ENCODE results near the gene SH3GL1. TPM values are rescaled to one million over a fixed set of nuclear protein-coding genes. Genes with fewer than 3 reads are reported as not detected.

Gene SH3GL1
- total and polyA plus RNA-seq, 2 experiments from 2014 or later, result 73.1 to 89.5 TPM

DNA sequence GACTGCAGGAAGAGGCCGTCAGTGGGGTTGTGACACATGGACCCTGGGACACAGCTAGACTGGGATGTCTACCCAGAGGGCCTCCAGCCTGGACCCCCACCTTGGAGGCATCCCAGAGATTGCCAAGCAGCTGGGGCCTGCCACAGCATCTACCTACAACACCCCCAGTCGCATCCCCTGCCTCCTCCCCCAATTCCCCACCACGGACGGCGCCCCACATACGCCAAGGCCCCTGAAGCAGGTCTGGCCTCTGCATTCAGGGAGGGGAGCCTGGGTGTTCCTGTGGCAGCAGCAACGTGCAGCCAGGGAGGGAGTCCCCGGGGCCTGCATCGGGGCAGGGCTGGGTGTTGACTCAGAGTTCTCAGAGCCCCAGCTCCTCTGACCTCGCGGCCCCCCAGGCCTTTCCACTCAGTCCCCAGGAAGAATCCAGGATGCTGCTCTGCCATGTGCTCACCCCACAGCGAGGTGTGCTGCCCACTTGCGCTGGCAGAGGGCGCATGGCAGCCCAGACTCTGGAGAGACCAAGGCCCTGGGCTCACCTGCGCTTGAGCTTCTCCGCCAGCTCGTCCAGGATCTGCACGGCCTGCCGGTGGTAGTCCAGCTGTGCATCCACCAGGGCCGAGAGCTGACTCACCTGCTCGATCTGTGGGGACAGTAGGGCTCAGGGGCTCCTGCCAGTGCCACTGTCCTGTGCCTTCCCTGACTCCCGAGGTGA lies 37.4 kb downstream of the SH3GL1 start:
- ATAC-seq, result peak; percentile 34
- Mint-ChIP-seq H3K4me3 (no peak overlapping the region), H3K27me3 (ENCODE audit: insufficient read depth, low read depth, poor library complexity) (peaks cover 28% of the 10 kb centered on the region), H3K9me3 (no peaks in the 10 kb centered on the region), H3K27ac (no peak overlapping the region), H3K36me3 (ENCODE audit: low read depth) (peaks cover 20% of the 10 kb centered on the region), H3K4me1 (peaks cover 10% of the 10 kb centered on the region)
- Histone ChIP-seq H3K79me2 (replicated peaks; ENCODE audit: insufficient read depth) (peaks cover 3% of the 10 kb centered on the region; the same call in 1 of the 2 replicates), H3K4me2 (no peak overlapping the region), H3K4me3 (no peak overlapping the region), H4K20me1 (replicated peaks; ENCODE audit: insufficient read depth) (no peaks in the 10 kb centered on the region; the same call in 1 of the 2 replicates), H3K27ac (ENCODE audit: low read depth) (no peak overlapping the region), H3K9me2 (ENCODE audit: insufficient read depth) (no peaks in the 10 kb centered on the region), H2AFZ (no peak overlapping the region), H3K4me1 (ENCODE audit: insufficient read depth) (no peaks in the 10 kb centered on the region; the same call in 1 of the 2 replicates), H3K27me3 (ENCODE audit: insufficient read depth) (no peaks in the 10 kb centered on the region), H3K36me3 (ENCODE audit: insufficient read depth) (no peaks in the 10 kb centered on the region), H3F3A (replicated peaks; ENCODE audit: low read depth) (peaks cover 26% of the 10 kb centered on the region)
- peak; percentile 59 for DNase-seq (ENCODE audit: low spot score)
- TF ChIP-seq, protein P1, sequence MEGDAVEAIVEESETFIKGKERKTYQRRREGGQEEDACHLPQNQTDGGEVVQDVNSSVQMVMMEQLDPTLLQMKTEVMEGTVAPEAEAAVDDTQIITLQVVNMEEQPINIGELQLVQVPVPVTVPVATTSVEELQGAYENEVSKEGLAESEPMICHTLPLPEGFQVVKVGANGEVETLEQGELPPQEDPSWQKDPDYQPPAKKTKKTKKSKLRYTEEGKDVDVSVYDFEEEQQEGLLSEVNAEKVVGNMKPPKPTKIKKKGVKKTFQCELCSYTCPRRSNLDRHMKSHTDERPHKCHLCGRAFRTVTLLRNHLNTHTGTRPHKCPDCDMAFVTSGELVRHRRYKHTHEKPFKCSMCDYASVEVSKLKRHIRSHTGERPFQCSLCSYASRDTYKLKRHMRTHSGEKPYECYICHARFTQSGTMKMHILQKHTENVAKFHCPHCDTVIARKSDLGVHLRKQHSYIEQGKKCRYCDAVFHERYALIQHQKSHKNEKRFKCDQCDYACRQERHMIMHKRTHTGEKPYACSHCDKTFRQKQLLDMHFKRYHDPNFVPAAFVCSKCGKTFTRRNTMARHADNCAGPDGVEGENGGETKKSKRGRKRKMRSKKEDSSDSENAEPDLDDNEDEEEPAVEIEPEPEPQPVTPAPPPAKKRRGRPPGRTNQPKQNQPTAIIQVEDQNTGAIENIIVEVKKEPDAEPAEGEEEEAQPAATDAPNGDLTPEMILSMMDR (conservative IDR thresholded peaks at IDR 0.05; ENCODE audit: low read depth in 2 of 2), result peak; percentile 40 to 62; a peak in 3 of 4 replicates
- TF ChIP-seq STAT1 (IDR thresholded peaks at IDR 0.05; ENCODE audit: unreplicated experiment) (no peak), POLR2AphosphoS5 (IDR thresholded peaks at IDR 0.05; ENCODE audit: low read depth) (peak; percentile 28; the same call in 1 of the 2 replicates)

DNA sequence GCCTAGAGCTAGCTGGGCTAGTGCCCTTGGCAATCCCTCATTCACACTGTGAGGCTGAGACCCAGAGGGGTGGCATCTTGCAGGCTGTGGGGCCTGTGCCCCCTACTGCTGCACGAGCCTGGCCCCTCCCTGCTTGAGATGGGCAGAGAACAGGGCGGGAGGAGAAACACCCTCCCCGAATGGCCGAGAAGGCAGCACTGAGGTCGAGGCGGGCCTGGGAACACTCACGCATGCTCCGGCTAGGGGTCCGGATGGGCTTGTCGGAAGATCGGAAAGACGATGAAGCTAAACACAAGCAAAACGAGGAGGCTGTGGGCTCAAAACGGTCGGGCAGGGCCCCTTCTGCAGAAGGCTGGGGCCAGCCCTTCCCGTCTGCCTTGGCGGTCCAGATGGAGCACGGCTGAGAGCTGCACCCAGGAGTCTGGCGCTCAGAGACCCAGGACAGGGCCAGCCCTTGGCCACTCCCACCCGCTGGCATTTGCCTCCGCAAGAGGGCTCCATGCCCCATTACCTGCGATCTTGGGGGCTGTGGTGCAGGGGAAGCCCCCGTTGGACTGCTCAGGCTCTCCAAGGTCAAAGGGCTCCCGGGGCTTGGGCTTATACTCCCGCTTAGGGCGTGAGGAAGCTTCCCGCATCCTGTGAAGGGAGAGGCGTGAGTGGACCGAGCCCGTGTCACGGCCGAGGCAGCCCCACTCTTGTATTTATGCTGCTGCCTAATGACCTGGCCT lies 38.1 kb downstream of the SH3GL1 start:
- DNase-seq (ENCODE audit: low spot score) (no peak), ATAC-seq (peak; percentile 9)
- H3K9me3 Mint-ChIP-seq, result no peaks in the 10 kb centered on the region
- Histone ChIP-seq H3K4me3 (no peak overlapping the region), H3F3A (replicated peaks; ENCODE audit: low read depth) (peaks cover 26% of the 10 kb centered on the region), H3K36me3 (ENCODE audit: insufficient read depth) (no peaks in the 10 kb centered on the region), H3K79me2 (replicated peaks; ENCODE audit: insufficient read depth) (no peaks in the 10 kb centered on the region), H3K9me2 (ENCODE audit: insufficient read depth) (no peaks in the 10 kb centered on the region), H2AFZ (no peak overlapping the region), H4K20me1 (replicated peaks; ENCODE audit: insufficient read depth) (no peaks in the 10 kb centered on the region; the same call in 1 of the 2 replicates), H3K27me3 (ENCODE audit: insufficient read depth) (no peaks in the 10 kb centered on the region), H3K4me1 (ENCODE audit: insufficient read depth) (no peaks in the 10 kb centered on the region; the same call in 1 of the 2 replicates), H3K4me2 (no peak overlapping the region), H3K27ac (ENCODE audit: low read depth) (peak overlapping the region; percentile 55; the same call in 1 of the 2 replicates)
- no peak overlapping the region for H3K27ac Mint-ChIP-seq
- H3K27me3 Mint-ChIP-seq (ENCODE audit: insufficient read depth, low read depth, poor library complexity), result peaks cover 24% of the 10 kb centered on the region
- H3K36me3 Mint-ChIP-seq (ENCODE audit: low read depth), result peaks cover 20% of the 10 kb centered on the region
- no peak overlapping the region; the same call in 2 of the 3 replicates for H3K4me3 Mint-ChIP-seq
- H3K4me1 Mint-ChIP-seq, result peaks cover 7% of the 10 kb centered on the region; the same call in 1 of the 3 replicates
- TF ChIP-seq, protein P1 (conservative IDR thresholded peaks at IDR 0.05; ENCODE audit: low read depth in 2 of 2), result peak in 1 of 2 experiments; percentile 18; a peak in 1 of 4 replicates
- TF ChIP-seq ZNF114 (CRISPR knock-in tag; IDR thresholded peaks at IDR 0.05), result no peak
